Measurements from ENCODE around the gene MT4.

GRCh38 chr16:56520251-56520577, 44.7 kb upstream of the MT4 start:
- TF ChIP-seq, protein P1, sequence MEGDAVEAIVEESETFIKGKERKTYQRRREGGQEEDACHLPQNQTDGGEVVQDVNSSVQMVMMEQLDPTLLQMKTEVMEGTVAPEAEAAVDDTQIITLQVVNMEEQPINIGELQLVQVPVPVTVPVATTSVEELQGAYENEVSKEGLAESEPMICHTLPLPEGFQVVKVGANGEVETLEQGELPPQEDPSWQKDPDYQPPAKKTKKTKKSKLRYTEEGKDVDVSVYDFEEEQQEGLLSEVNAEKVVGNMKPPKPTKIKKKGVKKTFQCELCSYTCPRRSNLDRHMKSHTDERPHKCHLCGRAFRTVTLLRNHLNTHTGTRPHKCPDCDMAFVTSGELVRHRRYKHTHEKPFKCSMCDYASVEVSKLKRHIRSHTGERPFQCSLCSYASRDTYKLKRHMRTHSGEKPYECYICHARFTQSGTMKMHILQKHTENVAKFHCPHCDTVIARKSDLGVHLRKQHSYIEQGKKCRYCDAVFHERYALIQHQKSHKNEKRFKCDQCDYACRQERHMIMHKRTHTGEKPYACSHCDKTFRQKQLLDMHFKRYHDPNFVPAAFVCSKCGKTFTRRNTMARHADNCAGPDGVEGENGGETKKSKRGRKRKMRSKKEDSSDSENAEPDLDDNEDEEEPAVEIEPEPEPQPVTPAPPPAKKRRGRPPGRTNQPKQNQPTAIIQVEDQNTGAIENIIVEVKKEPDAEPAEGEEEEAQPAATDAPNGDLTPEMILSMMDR (IDR thresholded peaks at IDR 0.05 in 8 of 11, conservative IDR thresholded peaks at IDR 0.05 in 3 of 11), result no peak
- TF ChIP-seq POLR2A (IDR thresholded peaks at IDR 0.05) (no peak), POLR2AphosphoS5 (IDR thresholded peaks at IDR 0.05) (no peak)
